SK-MEL-5 (cell line): ENCODE measurements around the gene MAP1B. TPM values are rescaled to one million over a fixed set of nuclear protein-coding genes. Genes with fewer than 3 reads are reported as not detected.

ENCODE experiments used
- DNase-seq: peaks from one replicate; pipeline ENCODE4 v3.0.0-alpha.2; 2016; ENCODE audit warnings: low read depth, low spot score
- in situ Hi-C: cut with HindIII; loops from 2 replicates; pipeline ENCODE4 v1.10.0; 2016; ENCODE audit warnings: low sequenced_read_pairs, high pct_unique_total_duplicates, low pct_unique_long_range_greater_than_20kb
- total RNA-seq: library from RNA; depleted of rRNA; stranded (reverse); fragments of >200 nt; shearing (Covaris generic); gene quantifications from 2 replicates; pipeline ENCODE4 v1.2.3, GENCODE V29; 2014

MAP1B gene
- total RNA-seq, 1 experiment from 2014 or later, result 3.1 TPM

DNA sequence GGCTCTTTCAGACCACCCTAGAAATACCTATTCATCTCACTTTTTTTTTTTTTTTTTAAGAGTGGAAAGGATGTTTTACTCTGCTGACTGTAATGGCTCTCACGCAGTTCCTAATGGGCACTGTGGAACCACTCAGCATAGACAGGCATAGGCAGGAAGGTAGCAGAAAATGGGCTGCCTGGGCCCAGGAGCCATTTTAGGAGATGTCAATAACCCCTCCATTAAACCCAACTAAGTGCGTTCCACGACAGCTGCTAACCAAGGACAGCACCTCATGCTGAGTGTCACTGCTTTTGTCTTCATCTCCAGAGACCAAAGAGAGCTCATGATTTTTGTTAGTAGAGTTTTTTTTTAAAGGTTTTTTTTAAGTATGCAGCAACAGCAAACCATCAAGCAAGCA, 15.3 kb downstream of the MAP1B start:
- in situ Hi-C loops, result no loop called here
- no peak for DNase-seq

DNA sequence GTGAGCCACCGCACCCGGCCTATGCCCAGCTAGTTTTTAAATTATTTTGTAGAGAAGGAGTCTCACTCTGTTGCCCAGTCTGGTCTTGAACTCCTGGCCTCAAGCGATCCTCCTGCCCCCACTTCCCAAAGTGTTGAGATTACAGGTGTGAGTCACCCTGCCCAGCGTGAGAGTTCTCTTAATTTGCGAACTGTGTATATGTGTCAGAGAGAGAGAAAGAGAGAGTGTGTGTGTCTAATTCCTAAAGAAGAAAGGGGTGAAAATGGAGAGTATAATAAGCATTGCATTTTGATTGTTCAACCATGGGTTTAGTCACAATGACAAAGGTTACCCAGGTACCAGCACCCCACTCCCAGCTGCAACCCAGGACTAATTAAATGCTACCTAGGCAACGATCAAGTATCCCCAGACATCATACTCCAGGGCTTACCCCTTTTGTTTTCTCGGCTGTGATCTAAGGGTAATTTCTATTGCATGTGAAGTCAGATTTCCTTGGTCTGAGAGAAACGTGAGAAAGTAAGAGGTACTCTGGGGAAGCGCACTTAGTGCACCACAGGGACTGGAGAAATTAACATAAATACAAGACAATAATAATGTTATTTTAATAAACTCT, 16.6 kb downstream of the MAP1B start:
- in situ Hi-C loops, result no loop called here
- DNase-seq, result no peak

DNA sequence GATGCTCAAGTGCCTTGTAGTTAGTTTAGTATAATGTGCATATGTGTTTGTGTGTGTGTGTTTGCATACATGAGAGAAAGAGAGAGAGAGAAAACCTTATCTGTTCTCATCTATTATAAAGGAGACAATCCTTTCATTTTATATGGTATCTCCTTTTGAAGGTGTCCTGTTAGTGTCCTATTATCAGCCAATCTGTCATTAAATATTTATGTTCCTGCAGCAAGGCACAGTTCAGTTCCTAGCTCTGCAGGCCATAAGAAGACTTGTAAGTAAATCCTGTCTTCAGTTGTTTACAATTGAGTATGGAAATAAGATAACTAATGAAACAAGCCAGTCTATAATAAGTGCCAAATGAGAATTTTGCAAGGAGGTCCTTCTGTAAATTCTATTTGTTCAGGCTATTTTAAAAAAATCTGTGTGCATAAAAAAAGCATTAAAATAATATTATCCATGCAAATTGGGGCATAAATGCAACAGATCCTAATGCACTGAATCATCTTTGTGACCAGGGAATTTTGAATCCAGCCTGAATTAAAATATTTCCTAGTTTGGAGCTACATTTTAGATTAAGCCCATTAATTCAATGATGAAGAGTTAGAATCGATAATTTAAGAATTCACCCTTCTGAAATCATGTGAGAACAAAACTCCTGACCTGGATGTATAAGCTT, 18.1 kb downstream of the MAP1B start:
- DNase-seq, result no peak
- in situ Hi-C loops, result no loop called here

DNA sequence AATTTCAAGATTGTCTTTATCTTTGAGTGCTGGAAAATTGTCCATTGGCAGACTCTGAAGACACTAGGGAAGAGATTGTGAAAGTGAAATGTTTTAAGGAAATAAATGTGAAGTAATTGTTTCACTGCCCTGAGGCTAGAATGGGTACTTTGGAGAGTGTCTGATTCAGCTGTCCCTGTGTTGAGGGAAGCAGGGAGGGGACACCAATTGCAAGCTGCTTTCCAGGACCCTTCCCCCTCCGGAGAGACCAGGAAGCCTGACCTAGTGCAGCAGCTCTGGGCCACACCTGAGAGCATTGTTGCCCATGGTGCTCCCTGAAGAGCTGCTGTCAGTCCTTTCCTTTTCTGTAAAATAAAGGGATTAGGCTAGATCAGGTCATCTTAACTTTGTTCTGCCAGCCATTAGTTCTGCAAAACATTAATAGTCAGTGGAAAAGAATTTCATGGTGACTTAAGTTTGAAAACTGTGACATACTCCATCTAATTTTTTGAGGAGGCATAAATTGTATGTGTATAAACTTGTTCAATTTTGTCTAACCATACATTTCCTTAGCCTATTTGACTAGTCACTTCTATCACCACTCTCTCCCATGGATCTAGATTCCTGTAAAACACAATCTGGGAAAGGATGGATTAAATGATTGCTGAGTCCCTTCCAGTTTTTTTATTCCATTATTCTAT, 18.8 kb downstream of the MAP1B start:
- no peak for DNase-seq
- in situ Hi-C loops, result no loop called here

DNA sequence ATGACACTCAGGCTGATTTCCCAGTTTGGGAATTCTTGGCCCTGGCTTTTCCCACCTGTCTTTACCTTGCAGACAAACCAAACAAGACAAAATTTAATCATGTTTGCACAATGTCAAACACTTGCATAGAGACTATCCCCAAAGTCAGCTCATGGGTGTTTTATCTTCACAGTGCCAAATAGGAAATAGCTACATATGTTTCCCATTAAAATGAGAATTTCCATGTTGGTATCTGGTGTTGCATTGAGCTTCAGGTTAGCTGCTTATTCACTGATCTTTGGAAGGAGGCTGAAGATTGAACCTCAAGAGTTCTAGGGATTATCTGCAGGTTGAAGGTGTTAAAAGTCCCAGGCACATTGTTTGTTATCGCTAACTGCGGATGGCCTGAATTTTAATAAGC, 19.5 kb downstream of the MAP1B start:
- no peak for DNase-seq
- in situ Hi-C loops, result no loop called here

DNA sequence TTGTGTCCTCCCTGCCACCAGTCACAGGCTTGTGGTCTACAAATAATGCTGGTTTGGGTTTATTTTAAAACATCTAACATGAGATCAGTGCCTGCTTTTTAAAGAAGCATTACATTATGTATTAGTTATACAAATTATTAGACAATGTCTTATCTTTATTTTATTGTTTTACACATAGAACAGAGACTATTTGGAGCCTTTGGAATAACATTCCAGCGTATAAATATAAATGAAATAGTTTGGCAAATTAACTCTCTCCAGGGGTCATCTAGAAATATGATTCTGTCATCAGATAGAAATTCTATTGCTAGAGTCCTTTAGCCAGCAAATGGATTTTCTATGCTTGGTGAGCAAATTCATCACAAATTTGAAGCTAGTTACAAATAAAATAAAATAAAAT, 22.4 kb downstream of the MAP1B start:
- DNase-seq, result no peak
- in situ Hi-C loops, result no loop called here

DNA sequence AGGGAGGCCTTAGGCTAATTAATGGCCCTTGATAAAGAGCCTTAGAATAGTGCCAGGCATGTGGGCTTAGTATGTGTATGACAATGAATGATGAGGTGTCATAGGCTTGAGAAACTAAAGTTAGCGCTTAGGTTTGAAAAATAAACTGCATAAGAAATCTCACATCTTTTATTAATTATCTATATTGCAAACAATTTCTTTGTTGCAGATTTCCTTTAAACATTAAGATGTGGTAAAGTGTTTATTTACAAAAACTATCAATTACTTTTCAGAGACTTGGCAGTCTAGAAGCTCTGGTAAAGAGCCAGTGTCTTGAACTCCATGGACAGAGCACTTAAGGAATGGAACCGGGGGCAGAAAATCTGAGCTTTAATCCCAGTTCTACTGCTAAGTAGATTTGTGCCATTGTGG, 23.1 kb downstream of the MAP1B start:
- DNase-seq, result no peak
- in situ Hi-C loops, result no loop called here

DNA sequence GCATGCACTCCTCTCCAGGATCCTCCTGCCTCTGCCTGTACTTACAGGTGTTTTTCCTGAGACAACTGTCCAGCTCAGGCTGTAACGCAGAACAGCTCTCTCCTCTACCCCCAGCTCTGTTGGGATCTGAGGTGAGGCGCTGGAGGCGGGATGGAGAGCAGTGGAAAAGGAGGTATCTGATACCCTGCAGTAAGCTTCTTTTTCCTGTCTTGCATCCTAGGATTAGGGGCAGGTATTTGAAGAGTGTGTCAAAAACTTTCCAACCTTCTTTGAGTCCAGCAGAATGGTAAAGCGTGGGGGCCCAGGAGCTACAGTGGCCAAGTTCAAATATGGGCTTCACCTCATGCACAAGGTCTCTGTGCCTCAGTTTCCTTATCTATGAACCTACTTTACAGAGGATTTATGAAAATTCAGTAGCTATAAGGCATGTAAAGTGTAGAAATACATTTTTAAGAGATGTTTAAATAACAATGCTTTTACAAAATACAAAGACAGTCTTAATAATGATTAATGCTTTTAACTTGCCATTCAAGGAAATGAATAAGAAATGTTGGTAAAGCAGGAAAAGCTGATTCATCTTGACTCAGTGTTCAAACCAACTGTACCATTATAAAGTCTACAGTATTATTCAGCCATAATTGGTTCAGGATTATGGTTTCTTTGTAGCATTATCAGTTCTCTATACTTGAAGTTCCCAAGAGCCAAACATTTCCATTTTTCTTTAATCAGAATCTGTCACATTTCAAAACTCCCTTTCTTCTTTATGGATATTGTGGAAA, 26.1 kb downstream of the MAP1B start:
- no peak for DNase-seq
- in situ Hi-C loops, result no loop called here

DNA sequence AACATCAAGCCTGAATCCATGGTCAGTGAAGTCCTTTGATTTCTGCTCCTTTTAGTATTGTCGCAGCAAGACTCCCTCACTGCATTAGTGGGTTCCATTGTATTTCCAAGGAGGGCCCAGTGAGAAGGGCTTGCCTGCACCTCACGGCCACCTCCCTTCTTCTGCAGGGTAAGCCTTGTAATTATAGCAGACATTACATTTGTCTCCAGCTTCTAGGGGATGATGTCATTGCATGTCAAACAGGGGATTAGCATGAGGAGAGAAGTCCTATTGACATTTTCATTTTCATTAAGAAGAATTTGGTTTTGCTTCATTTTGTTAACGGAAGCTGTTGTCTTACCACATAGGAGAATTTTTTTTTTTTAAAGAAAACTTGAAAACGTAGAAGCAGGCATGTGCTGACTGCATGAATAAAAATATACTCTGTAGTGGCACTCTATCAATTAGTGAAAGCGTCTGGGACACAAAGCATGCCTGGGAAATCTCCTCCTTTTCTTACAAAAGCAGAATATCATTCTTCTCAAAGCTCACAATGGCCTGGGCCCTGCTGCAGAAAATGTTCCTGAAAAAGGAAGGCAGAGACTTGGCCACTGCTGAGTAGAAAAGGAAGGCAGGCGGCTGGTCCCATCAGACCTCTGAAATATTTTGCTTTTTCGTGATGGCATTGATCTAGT, 27.1 kb downstream of the MAP1B start:
- DNase-seq, result no peak
- in situ Hi-C loops, result no loop called here

DNA sequence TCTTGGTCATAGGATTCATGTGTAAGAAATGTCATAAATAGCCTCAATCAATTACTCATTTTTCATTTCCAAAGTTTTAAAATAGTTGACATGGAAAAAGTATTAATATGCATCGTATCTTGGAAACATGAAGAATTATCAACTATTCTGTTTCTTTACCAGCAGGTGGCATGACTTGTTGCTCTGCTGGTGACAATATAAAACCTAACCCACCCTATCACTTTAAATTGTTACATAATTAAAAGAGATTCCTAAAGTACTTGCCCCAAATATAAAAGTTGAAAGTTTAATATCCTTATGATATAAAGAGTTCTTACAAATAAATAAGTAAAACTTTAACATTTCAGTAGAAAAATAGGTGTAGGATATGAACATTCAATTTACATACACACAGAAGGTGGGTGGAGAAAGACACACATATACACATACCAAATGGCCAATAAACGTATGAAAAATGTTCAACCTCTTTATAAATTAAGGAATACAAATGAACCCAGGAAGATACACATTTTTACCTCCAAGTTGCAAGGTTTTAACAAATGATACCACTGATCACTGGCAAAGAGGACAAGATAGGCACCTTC, 30.6 kb downstream of the MAP1B start:
- in situ Hi-C loops, result no loop called here
- DNase-seq, result peak; percentile 38

DNA sequence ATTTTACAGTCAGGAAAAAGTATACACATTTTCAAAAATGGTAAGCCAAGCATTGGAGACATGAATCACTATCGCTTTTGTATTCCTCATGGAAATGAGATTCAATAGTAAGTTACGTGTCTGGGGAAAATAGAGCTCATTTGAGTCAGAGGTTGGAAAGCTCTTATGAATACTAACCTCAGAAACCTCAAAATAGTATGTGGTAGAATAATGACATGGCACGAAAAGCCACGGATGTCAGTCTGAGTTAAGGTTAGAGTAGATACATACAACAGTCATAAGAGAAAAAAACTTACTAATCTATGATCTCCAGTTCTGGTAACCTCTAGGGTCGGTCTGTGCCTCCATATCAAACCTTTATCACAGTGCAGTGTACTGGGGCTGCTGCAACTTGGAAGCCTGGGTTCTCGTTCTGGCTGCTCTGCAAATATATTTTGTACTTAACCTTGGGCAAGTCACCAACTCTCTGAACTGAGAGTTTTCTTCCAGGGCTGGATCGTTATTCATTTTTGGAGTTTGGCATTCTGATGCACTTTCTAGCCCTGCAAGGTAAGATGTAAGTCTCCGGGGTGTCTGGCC, 31.8 kb downstream of the MAP1B start:
- DNase-seq, result peak; percentile 65
- in situ Hi-C loops, result no loop called here

DNA sequence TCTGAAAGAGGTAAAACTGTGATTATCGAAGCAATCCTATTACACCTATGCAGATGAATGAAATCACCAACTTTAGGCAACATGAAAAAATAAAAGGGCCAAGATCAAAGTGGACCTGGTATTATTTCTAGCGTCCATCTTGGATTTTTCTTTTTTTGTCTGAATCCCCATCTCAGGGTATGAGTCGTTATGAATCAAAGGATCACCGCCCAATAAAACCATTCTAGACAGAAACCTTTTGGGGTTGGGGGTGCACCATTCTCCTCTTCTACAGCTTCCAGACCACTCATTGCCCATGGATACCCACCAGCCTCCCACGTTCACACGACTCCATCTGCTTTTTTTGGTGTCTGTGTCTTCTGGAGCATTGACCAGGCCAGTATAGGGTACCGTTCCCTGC, 33.4 kb downstream of the MAP1B start:
- no peak for DNase-seq
- in situ Hi-C loops, result no loop called here

DNA sequence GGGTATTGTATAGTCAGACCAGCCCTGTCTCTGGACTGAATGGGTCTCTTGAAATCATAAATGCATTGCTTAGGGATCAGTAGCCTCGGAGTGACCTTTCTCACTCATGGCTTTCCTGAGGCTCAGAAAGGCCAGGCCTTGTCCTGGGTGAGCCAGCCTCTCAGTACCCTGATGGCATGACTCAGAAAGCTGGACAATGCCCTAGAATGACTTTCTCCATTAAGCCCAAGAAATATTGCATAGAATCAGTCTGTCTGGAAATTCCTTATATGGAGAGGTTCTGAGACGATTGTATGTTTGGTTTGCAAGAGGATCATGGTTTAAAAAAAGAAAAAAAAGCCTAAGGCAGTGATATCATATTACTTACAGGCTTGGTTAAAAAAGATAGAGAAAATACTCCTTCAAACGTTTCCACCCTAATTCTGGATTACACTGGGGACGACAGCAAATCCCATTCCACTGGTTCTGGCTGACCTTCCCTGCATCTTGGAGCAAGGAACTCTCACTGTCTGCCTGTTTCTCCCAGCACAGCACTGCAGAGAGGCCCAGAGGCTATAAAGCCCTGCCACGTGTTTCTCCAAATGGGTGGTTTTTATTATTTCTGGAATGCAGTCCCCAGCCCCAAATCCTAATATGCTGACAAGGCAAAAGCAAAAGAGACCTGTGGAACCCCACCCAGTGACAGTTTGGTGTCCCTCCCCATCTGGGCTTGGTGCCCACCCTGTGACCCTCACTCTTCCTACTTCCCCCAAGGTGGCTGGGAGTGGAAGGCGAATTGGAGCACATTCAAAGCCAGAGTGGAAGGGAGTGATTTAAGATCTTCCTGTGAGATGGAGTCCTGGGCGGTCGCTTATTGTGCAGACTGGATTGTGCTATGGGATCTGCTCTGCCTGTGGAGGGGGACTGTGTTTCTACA, 34.4 kb downstream of the MAP1B start:
- peak; percentile 44 for DNase-seq
- in situ Hi-C loops, result no loop called here

DNA sequence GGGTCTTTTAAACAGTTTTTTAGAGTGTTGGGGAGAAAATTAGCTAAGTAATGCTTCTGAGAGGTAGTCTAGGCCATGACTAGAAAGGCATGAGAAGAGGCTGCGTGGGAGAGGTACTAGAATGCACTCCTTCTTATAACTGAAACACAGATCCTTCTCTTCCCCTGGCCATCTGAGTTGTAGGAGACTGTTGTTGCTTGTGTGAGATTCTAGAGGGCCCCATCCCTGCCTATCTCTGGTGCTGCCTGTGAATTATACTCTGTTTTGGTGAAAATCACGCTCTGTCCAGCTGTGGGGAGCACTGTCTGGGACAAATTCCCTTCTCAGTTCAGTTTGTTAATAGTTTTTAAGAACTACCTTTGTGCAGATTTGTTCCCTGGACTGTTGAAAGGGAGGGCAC, 37.5 kb downstream of the MAP1B start:
- no peak for DNase-seq
- in situ Hi-C loops, result no loop called here

DNA sequence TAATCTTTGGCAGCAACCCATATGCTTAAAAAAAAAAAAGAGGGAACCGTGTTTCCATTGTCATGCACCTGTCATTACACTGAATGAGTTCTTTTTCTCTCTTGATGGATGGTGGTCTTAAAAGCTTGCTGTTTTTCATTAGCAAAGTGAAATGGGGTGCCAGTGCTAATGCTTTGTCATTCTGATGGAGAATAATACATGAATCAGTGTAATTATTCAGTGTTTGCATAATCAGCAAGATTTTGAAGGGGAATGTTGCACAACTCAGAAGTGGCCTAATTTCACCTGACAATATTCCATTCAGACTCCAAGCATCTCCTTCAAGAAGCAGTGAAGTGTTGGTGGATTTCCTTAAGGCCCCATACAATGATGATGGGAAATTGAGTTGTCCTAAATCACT, 38.1 kb downstream of the MAP1B start:
- no peak for DNase-seq
- in situ Hi-C loops, result no loop called here

DNA sequence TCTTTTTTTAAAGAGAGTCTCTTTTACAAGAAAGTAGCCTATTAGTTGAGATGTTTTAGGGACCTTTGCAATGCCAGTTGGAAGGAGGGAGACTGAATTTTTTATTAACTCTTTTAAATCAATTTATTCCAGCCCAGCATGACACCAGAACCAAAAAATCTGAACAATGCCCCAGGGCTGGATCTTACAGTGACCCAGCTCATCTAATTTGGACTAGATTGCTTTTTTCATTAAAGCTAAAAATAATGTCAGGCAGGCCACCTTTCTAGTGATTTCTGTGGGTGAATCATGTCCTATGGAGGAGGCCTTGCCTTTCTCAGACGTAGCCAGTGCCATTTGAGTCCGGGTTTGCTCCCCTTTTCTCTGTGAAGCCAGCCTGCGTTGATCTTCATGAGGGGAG, 38.8 kb downstream of the MAP1B start:
- in situ Hi-C loops, result no loop called here
- no peak for DNase-seq
